ENCODE results near the gene CASZ1. TPM values are rescaled to one million over a fixed set of nuclear protein-coding genes. Genes with fewer than 3 reads are reported as not detected.

CASZ1 gene
- total RNA-seq, 4 donors from 2014 or later = 13.1 to 33.7 (median 20.9) TPM

DNA sequence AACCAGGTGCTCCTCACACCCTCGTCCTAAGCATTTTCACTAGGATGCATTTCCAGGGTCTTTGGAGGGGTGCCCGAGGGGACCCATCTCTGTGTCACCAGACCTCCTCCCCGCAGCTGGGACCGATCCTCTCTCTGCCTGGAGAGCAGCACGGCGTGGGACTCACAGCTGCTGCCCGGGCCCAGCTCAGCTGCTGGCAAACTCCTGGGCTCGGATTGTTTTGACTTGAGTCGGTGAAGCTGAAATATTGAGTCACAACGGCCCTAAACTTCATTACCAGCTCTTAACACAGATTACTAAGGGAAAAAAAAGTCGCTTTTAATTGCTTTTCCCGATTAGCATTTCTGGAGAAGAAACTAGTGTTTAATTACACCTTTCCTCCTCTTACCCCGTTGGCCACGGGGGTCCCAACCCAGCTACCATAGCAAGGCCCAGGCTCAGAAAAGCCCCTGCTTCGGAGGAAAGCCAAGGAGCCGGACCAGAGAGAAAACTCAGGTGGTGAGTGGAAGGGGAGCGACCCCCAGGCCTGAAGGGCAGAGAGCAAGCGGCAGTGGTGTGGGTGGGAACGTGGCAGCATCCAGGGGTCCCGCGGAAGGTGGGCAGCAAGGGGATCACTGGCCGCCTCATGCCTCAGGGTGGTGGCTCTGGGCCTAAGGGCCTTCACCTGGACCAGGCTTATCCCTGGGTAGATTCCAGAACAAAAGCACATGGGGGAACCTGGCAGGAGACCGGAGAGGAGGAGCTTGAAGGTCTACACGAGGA, 41.7 kb downstream of the CASZ1 start:
- intact Hi-C loops (cut with DNase I) = no loop called here
- Histone ChIP-seq H3K9me3 (no peaks in the 10 kb centered on the region), H3K27me3 (no peaks in the 10 kb centered on the region), H3K36me3 (peaks cover 0 to 64% (median 5%) of the 10 kb centered on the region in 3 donors), H3K4me1 (peaks cover 16 to 44% (median 18%) of the 10 kb centered on the region in 3 donors), H3K4me3 (no peak overlapping the region), H3K27ac (no peak overlapping the region)
- TF ChIP-seq, protein P1, sequence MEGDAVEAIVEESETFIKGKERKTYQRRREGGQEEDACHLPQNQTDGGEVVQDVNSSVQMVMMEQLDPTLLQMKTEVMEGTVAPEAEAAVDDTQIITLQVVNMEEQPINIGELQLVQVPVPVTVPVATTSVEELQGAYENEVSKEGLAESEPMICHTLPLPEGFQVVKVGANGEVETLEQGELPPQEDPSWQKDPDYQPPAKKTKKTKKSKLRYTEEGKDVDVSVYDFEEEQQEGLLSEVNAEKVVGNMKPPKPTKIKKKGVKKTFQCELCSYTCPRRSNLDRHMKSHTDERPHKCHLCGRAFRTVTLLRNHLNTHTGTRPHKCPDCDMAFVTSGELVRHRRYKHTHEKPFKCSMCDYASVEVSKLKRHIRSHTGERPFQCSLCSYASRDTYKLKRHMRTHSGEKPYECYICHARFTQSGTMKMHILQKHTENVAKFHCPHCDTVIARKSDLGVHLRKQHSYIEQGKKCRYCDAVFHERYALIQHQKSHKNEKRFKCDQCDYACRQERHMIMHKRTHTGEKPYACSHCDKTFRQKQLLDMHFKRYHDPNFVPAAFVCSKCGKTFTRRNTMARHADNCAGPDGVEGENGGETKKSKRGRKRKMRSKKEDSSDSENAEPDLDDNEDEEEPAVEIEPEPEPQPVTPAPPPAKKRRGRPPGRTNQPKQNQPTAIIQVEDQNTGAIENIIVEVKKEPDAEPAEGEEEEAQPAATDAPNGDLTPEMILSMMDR (IDR thresholded peaks at IDR 0.05) = no peak
- no peak for TF ChIP-seq POLR2A (IDR thresholded peaks at IDR 0.05)
- no peak for DNase-seq
- 61 to 68% methylated on average over 14 to 17 of the region's 24 CpGs for WGBS, 2 donors

DNA sequence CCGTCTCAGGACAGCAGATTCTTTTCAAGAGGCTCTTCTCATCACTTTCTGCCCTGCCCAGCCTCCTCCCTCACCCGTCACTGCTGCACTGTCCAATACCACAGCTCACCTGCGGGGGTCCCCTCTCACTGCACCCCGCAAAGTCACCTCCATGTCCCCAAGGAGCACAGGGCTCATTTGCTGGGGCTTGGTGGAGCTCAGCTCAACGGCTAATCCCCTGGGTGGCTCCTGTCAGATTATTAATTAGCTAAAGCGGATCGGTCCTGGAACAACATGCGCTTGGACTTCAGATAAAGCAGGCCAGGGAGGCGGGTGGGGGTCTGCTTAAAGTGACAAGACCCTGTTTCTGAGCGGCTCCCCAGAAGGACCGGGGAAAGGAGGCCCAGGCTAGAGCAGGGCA, 43.1 kb downstream of the CASZ1 start:
- peaks cover 0 to 59% (median 0%) of the 10 kb centered on the region in 3 donors for H3K36me3 ChIP-seq
- peaks cover 16 to 45% (median 18%) of the 10 kb centered on the region in 3 donors for H3K4me1 ChIP-seq
- no peak overlapping the region for H3K27ac ChIP-seq
- no peak overlapping the region for H3K4me3 ChIP-seq
- DNase-seq = no peak
- 59 to 67% methylated on average over 3 to 6 of the region's 11 CpGs for WGBS, 2 donors
- no peak for TF ChIP-seq POLR2A (IDR thresholded peaks at IDR 0.05)
- TF ChIP-seq, protein P1 (IDR thresholded peaks at IDR 0.05) = no peak
- no peaks in the 10 kb centered on the region for H3K9me3 ChIP-seq
- intact Hi-C loops (cut with DNase I) = no loop called here
- H3K27me3 ChIP-seq = no peaks in the 10 kb centered on the region

DNA sequence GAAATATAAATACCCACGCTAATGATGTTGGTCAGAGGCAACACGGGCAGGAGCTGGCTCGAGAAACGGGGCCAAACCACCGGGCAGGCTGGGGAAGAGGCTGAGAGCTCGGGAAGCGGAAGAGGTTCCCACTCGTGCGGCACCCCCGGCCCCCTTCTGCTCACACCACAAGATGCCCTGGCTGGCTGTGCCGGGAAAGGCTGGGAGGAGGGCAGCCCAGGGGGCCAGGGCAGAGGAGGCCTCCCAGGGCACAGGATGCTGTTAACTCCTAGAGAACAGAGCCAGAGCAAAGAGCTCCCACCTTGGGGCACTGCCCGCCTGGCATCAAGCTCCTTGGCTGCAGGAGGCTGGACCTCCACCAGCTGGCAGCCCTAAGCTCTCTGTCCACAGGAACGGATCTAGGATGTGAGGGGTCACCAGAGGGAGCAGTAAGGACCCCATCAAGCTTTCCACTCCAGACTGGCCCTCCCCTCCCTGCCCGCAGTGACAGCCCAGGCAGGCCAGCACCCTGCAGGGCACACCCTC, 44.8 kb downstream of the CASZ1 start:
- TF ChIP-seq POLR2A (IDR thresholded peaks at IDR 0.05) = no peak
- TF ChIP-seq, protein P1 (IDR thresholded peaks at IDR 0.05) = no peak
- peaks cover 0 to 71% (median 0%) of the 10 kb centered on the region in 3 donors for H3K36me3 ChIP-seq
- H3K27me3 ChIP-seq = no peaks in the 10 kb centered on the region
- intact Hi-C loops (cut with DNase I) = no loop called here
- no peak overlapping the region for H3K27ac ChIP-seq
- peaks cover 10 to 39% (median 15%) of the 10 kb centered on the region in 3 donors for H3K4me1 ChIP-seq
- no peaks in the 10 kb centered on the region for H3K9me3 ChIP-seq
- 54 to 77% methylated on average over 9 to 10 of the region's 14 CpGs for WGBS, 2 donors
- DNase-seq = no peak
- no peak overlapping the region for H3K4me3 ChIP-seq

DNA sequence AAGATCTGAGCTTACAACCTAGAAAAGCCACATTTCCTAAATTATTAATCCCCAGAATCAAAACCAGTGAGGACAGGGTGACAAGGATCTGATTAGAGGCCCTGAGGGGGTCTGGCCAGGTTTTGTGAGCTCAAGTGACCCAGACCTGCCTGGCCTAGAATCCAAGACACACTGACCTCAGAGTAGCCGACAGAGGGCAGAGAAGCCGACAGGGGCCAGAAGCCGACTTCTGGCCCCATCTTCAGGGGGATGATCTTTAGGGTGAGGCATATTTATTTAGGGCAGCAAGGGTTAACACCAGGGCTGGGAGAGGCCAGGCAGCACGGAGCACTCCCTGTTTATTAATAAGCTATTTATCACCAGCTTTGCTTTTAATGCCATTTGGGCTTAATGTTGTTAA, 45.3 kb downstream of the CASZ1 start:
- intact Hi-C loops (cut with DNase I) = no loop called here
- H3K27ac ChIP-seq = no peak overlapping the region
- TF ChIP-seq, protein P1 (IDR thresholded peaks at IDR 0.05) = no peak
- TF ChIP-seq POLR2A (IDR thresholded peaks at IDR 0.05) = no peak

DNA sequence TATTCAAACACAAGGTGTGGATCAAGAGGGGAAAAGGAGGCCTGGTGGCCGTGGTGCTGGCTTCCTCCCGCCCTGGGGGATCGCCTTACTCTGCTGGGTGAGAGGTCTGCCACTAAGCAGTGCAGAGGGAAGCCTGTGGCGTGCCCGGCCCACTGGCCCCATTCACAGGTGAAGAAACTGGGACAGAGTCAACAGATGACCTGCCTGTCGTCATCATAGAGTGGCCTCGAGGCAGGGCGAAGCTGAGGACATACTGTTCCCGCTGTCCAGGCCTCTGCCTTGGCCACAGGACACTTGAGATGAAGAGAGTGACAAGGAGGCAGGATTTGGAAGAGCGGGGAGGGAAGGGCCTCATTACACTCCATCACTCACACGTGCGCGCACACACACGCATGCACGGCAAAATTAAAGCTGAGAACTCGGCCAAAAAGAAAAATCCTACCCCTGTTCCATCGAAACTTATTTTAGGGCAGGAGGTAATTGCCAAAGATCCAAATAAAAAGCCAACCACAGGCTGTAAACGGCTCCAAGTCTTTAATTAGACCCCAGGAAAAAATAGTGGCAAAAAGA, 50.5 kb downstream of the CASZ1 start:
- Histone ChIP-seq H3K4me3 (no peak overlapping the region), H3K36me3 (peaks cover 0 to 33% (median 0%) of the 10 kb centered on the region in 3 donors), H3K27ac (no peak overlapping the region), H3K9me3 (no peaks in the 10 kb centered on the region), H3K27me3 (no peaks in the 10 kb centered on the region), H3K4me1 (peaks cover 0 to 37% (median 0%) of the 10 kb centered on the region in 3 donors)
- intact Hi-C loops (cut with DNase I) = no loop called here
- no peak for DNase-seq
- TF ChIP-seq POLR2A (IDR thresholded peaks at IDR 0.05) = no peak
- TF ChIP-seq, protein P1 (IDR thresholded peaks at IDR 0.05) = no peak
- 71 to 84% methylated on average over 16 to 18 of the region's 18 CpGs for WGBS, 2 donors

More for the DNA sequence above, 45.3 kb downstream of the CASZ1 start:
- Histone ChIP-seq H3K4me3 (no peak overlapping the region), H3K9me3 (no peaks in the 10 kb centered on the region), H3K36me3 (peaks cover 0 to 71% (median 0%) of the 10 kb centered on the region in 3 donors), H3K4me1 (peaks cover 5 to 39% (median 10%) of the 10 kb centered on the region in 3 donors), H3K27me3 (no peaks in the 10 kb centered on the region)
- 35 to 52% methylated on average over 2 to 4 of the region's 4 CpGs for WGBS, 2 donors
- no peak for DNase-seq

Data from esophagus squamous epithelium (tissue), 5 donors.